Right atrium auricular region (tissue), 2 donors: ENCODE results near the gene ZNF469. TPM values are rescaled to one million over a fixed set of nuclear protein-coding genes. Genes with fewer than 3 reads are reported as not detected.

Source experiments
- DNase-seq: peaks from one replicate; pipeline ENCODE4 v3.0.0-alpha.2; 2019; ENCODE audit warnings: low spot score
- H3K27ac ChIP-seq, 2 donors: fragments of 200-600 bp; sonication (generic); 1 replicate in 1 of 2; 2 replicates in 1 of 2; pipeline ENCODE4 v1.5.1; 2016 to 2019
- H3K27me3 ChIP-seq, 2 donors: fragments of 200-600 bp; sonication (generic); one replicate each; pipeline versions ENCODE4 v1.5.1 to v1.6.0; 2017 to 2019
- H3K36me3 ChIP-seq: fragments of 200-600 bp; sonication (generic); one replicate; pipeline ENCODE4 v1.5.1; 2016
- H3K4me1 ChIP-seq, 2 donors: fragments of 200-600 bp; sonication (generic); one replicate each; pipeline versions ENCODE4 v1.5.1 to v1.6.0; 2017 to 2019
- H3K4me3 ChIP-seq, 2 donors: fragments of 200-600 bp; sonication (generic); 1 replicate in 1 of 2; 2 replicates in 1 of 2; pipeline ENCODE4 v1.5.1; 2017 to 2019; ENCODE audit warnings: mild to moderate bottlenecking in 1 of 2, moderate library complexity in 1 of 2
- H3K9me3 ChIP-seq, 2 donors: fragments of 200-600 bp; sonication (generic); one replicate each; pipeline ENCODE4 v1.5.1; 2019
- CTCF ChIP-seq, 2 donors: fragments of 200-600 bp; sonication (generic); IDR thresholded peaks; one replicate each; pipeline ENCODE4 v1.5.1; 2019; ENCODE audit warnings: antibody characterized with exemption in 2 of 2
- total RNA-seq, 2 donors: library from RNA; depleted of rRNA; stranded (reverse); fragments of >200 nt; gene quantifications; one replicate each; pipeline ENCODE4 v1.1.0, GENCODE V29; 2016

The ZNF469 gene
- total RNA-seq, 2 donors from 2014 or later = 0.56 to 0.83 TPM

GRCh38 chr16:88346680-88347505 is 35.9 kb upstream of the ZNF469 start:
- Histone ChIP-seq H3K27ac (no peak overlapping the region), H3K4me1 (no peaks in the 10 kb centered on the region), H3K36me3 (no peaks in the 10 kb centered on the region), H3K4me3 (no peak overlapping the region), H3K9me3 (peaks cover 0 to 10% of the 10 kb centered on the region in 2 donors), H3K27me3 (no peaks in the 10 kb centered on the region)
- no peak for DNase-seq
- TF ChIP-seq CTCF (IDR thresholded peaks at IDR 0.05) = no peak

GRCh38 chr16:88347656-88348376 is 34.9 kb upstream of the ZNF469 start:
- peaks cover 0 to 9% of the 10 kb centered on the region in 2 donors for H3K9me3 ChIP-seq
- DNase-seq = no peak
- no peaks in the 10 kb centered on the region for H3K4me1 ChIP-seq
- no peaks in the 10 kb centered on the region for H3K27me3 ChIP-seq
- no peak overlapping the region for H3K4me3 ChIP-seq
- H3K36me3 ChIP-seq = no peaks in the 10 kb centered on the region
- no peak for TF ChIP-seq CTCF (IDR thresholded peaks at IDR 0.05)
- H3K27ac ChIP-seq = no peak overlapping the region

- Histone ChIP-seq H3K27me3 (no peaks in the 10 kb centered on the region), H3K36me3 (no peaks in the 10 kb centered on the region), H3K4me3 (no peak overlapping the region), H3K4me1 (no peaks in the 10 kb centered on the region), H3K27ac (no peak overlapping the region), H3K9me3 (peaks cover 0 to 2% of the 10 kb centered on the region in 2 donors)
- no peak for DNase-seq
- no peak for TF ChIP-seq CTCF (IDR thresholded peaks at IDR 0.05)
These were observed 34.2 kb upstream of the ZNF469 start for GRCh38 chr16:88348377-88349152.

GRCh38 chr16:88349153-88349902 is 33.4 kb upstream of the ZNF469 start:
- no peaks in the 10 kb centered on the region for H3K9me3 ChIP-seq
- no peaks in the 10 kb centered on the region for H3K27me3 ChIP-seq
- no peaks in the 10 kb centered on the region for H3K4me1 ChIP-seq
- no peak for DNase-seq
- no peak overlapping the region for H3K27ac ChIP-seq
- no peak overlapping the region for H3K4me3 ChIP-seq
- no peaks in the 10 kb centered on the region for H3K36me3 ChIP-seq
- TF ChIP-seq CTCF (IDR thresholded peaks at IDR 0.05) = no peak
